H1 (cell line): ENCODE measurements around the gene ADO. TPM values are rescaled to one million over a fixed set of nuclear protein-coding genes. Genes with fewer than 3 reads are reported as not detected.

Experiments
- CTCF ChIA-PET: fragments of 300-600 bp; sonication (Branson Sonifier 250); formaldehyde crosslinking; loops from one replicate; lab custom pipeline; 2021; ENCODE audit not compliant: partially characterized antibody; lab: Charles Lee
- POLR2A ChIA-PET: fragments of 300-600 bp; sonication (Branson Sonifier 250); formaldehyde crosslinking; loops from one replicate; lab custom pipeline; 2021; ENCODE audit warnings: inconsistent platforms; ENCODE audit not compliant: partially characterized antibody; lab: Charles Lee
- DNase-seq, 2 experiments: peaks; one replicate each; pipeline versions ENCODE4 v3.0.0 to v3.0.0-alpha.2; 2010 to 2022; ENCODE audit warnings: low spot score in 2 of 2, low read depth in 1 of 2, mixed read lengths in 1 of 2
- FAIRE-seq: peaks from 2 replicates; lab custom pipeline; 2011; peaks lifted over from hg19 to GRCh38; lab: Jason Lieb, UNC
- H2AFZ ChIP-seq: 2 replicates; pipeline ENCODE4 v1.8.1; 2012; ENCODE audit warnings: low read length, inconsistent platforms
- H2AK5ac ChIP-seq: 2 replicates; pipeline ENCODE4 v1.6.1; 2013; ENCODE audit warnings: low read depth, low read length
- H2BK120ac ChIP-seq: replicated peaks from 2 replicates; pipeline ENCODE3; 2013; ENCODE audit warnings: low read depth, low read length, inconsistent platforms
- H2BK12ac ChIP-seq: 2 replicates; pipeline ENCODE4 v1.6.1; 2013; ENCODE audit warnings: low read depth, low read length
- H2BK15ac ChIP-seq: 2 replicates; pipeline ENCODE4 v1.6.1; 2013; ENCODE audit warnings: low read length
- H2BK20ac ChIP-seq: 2 replicates; pipeline ENCODE4 v1.6.1; 2013; ENCODE audit warnings: low read length
- H2BK5ac ChIP-seq: 2 replicates; pipeline ENCODE4 v1.6.1; 2013; ENCODE audit warnings: low read depth, low read length
- H3K14ac ChIP-seq: 2 replicates; pipeline ENCODE4 v1.6.1; 2013; ENCODE audit warnings: inconsistent platforms; ENCODE audit not compliant: insufficient read length
- H3K18ac ChIP-seq: 2 replicates; pipeline ENCODE4 v1.6.1; 2013; ENCODE audit warnings: low read length; ENCODE audit errors: extremely low read depth
- H3K23ac ChIP-seq: 2 replicates; pipeline ENCODE4 v1.6.1; 2013; ENCODE audit warnings: inconsistent platforms; ENCODE audit not compliant: insufficient read length
- H3K23me2 ChIP-seq: 2 replicates; pipeline ENCODE4 v1.6.1; 2013; ENCODE audit warnings: low read depth, low read length
- H3K27ac ChIP-seq: 2 replicates; pipeline ENCODE4 v1.6.1; 2011; ENCODE audit warnings: low read depth, low read length, inconsistent platforms
- H3K27me3 ChIP-seq, 4 experiments: replicated peaks in 1 of 4; 1 replicate in 1 of 4; 2 replicates in 3 of 4; pipeline versions ENCODE4 v1.6.1 to v1.8.1; 2011 to 2013; ENCODE audit warnings: low read length in 3 of 4, mild to moderate bottlenecking in 3 of 4, inconsistent platforms in 2 of 4, mixed read lengths in 2 of 4, moderate library complexity in 1 of 4; ENCODE audit not compliant: control insufficient read depth in 3 of 4, insufficient read depth in 3 of 4; ENCODE audit errors: extremely low read depth in 1 of 4
- H3K36me3 ChIP-seq, 4 experiments: 2 replicates each; pipeline versions ENCODE4 v1.6.1 to v1.8.1; 2011 to 2013; ENCODE audit warnings: mild to moderate bottlenecking in 4 of 4, low read length in 3 of 4, moderate library complexity in 2 of 4, control low read depth in 1 of 4, inconsistent platforms in 1 of 4; ENCODE audit not compliant: insufficient read depth in 4 of 4, control insufficient read depth in 2 of 4
- H3K4ac ChIP-seq: replicated peaks from 2 replicates; pipeline ENCODE3; 2013; ENCODE audit warnings: low read length, low read depth, mixed read lengths, inconsistent platforms; ENCODE audit not compliant: insufficient read length
- H3K4me1 ChIP-seq, 4 experiments: replicated peaks in 1 of 4; 1 replicate in 1 of 4; 2 replicates in 3 of 4; pipeline versions ENCODE4 v1.6.1 to v1.8.1; 2011 to 2013; ENCODE audit warnings: low read length in 3 of 4, inconsistent platforms in 2 of 4, mixed read lengths in 1 of 4; ENCODE audit not compliant: insufficient read depth in 4 of 4, control insufficient read depth in 3 of 4
- H3K4me2 ChIP-seq, 2 experiments: 2 replicates each; pipeline versions ENCODE4 v1.6.1 to v1.8.1; 2011 to 2013; ENCODE audit warnings: low read depth in 2 of 2, low read length in 2 of 2, control low read depth in 1 of 2, inconsistent platforms in 1 of 2, mild to moderate bottlenecking in 1 of 2; ENCODE audit not compliant: insufficient read depth in 1 of 2
- H3K4me3 ChIP-seq, 4 experiments: fragments of 200-600, 300-600 bp in 1 of 4; sonication (generic), shearing (Covaris generic), sonication (Bioruptor Twin) in 1 of 4; 2 replicates each; pipeline versions ENCODE4 v1.5.1 to v1.8.1; 2011 to 2016; ENCODE audit warnings: low read length in 4 of 4, low read depth in 3 of 4, control low read depth in 2 of 4, inconsistent platforms in 2 of 4, mild to moderate bottlenecking in 2 of 4, mixed read lengths in 1 of 4, moderate library complexity in 1 of 4; ENCODE audit not compliant: insufficient read depth in 2 of 4; ENCODE audit errors: extremely low read depth in 1 of 4
- H3K56ac ChIP-seq: replicated peaks from 2 replicates; pipeline ENCODE3; 2013; ENCODE audit warnings: low read depth, mild to moderate bottlenecking, mixed read lengths, low read length, inconsistent platforms; ENCODE audit not compliant: insufficient read length
- H3K79me1 ChIP-seq: 2 replicates; pipeline ENCODE4 v1.6.1; 2013; ENCODE audit warnings: low read depth, low read length, control low read depth
- H3K79me2 ChIP-seq, 2 experiments: 2 replicates each; pipeline versions ENCODE4 v1.6.1 to v1.8.1; 2012 to 2013; ENCODE audit warnings: low read length in 2 of 2, mild to moderate bottlenecking in 2 of 2, inconsistent platforms in 1 of 2; ENCODE audit not compliant: insufficient read depth in 2 of 2, control insufficient read depth in 1 of 2
- H3K9ac ChIP-seq, 4 experiments: replicated peaks in 1 of 4; 1 replicate in 1 of 4; 2 replicates in 3 of 4; pipeline versions ENCODE4 v1.6.1 to v1.8.1; 2011 to 2013; ENCODE audit warnings: low read depth in 3 of 4, low read length in 3 of 4, control low read depth in 2 of 4, mild to moderate bottlenecking in 2 of 4, moderate library complexity in 2 of 4, inconsistent platforms in 1 of 4; ENCODE audit errors: extremely low read depth in 1 of 4
- H3K9me3 ChIP-seq, 2 experiments: 2 replicates each; pipeline versions ENCODE4 v1.6.1 to v1.8.1; 2012 to 2013; ENCODE audit warnings: mild to moderate bottlenecking in 2 of 2, moderate library complexity in 2 of 2, control low read depth in 1 of 2, inconsistent platforms in 1 of 2, low read depth in 1 of 2, low read length in 1 of 2, mixed read lengths in 1 of 2; ENCODE audit not compliant: insufficient read depth in 2 of 2
- H4K20me1 ChIP-seq, 2 experiments: replicated peaks in 1 of 2; 2 replicates each; pipeline versions ENCODE3 to v1.8.1; 2011 to 2013; ENCODE audit warnings: inconsistent platforms in 2 of 2, low read length in 2 of 2, mild to moderate bottlenecking in 1 of 2; ENCODE audit not compliant: insufficient read depth in 2 of 2, control insufficient read depth in 1 of 2
- H4K5ac ChIP-seq: 2 replicates; pipeline ENCODE4 v1.6.1; 2013; ENCODE audit warnings: low read length, low read depth, mixed read lengths, inconsistent platforms; ENCODE audit not compliant: insufficient read length
- H4K8ac ChIP-seq: 2 replicates; pipeline ENCODE4 v1.8.0; 2013; ENCODE audit warnings: mild to moderate bottlenecking, moderate library complexity, low read length, inconsistent platforms; ENCODE audit not compliant: insufficient read depth; ENCODE audit errors: extremely low read depth
- H4K91ac ChIP-seq: replicated peaks from 2 replicates; pipeline ENCODE3; 2013; ENCODE audit warnings: low read length, mixed read lengths, inconsistent platforms; ENCODE audit not compliant: insufficient read length
- ASH2L ChIP-seq: fragments of 200-600, 300-600 bp; sonication (generic); IDR thresholded peaks from one replicate; pipeline ENCODE4 v1.7.1; 2017; ENCODE audit warnings: low read length
- E2F6 ChIP-seq: IDR thresholded peaks from 2 replicates; pipeline ENCODE4 v1.6.1; 2012; ENCODE audit warnings: inconsistent platforms
- EP300 ChIP-seq, 2 experiments: IDR thresholded peaks; 1 replicate in 1 of 2; 2 replicates in 1 of 2; pipeline ENCODE4 v1.6.1; 2011 to 2012; ENCODE audit warnings: low read depth in 2 of 2, low read length in 2 of 2, mild to moderate bottlenecking in 2 of 2, borderline replicate concordance in 1 of 2, inconsistent platforms in 1 of 2, moderate library complexity in 1 of 2
- GABPA ChIP-seq: IDR thresholded peaks from 2 replicates; pipeline ENCODE4 v1.6.1; 2011; ENCODE audit warnings: mild to moderate bottlenecking, low read length, moderate library complexity, borderline replicate concordance; ENCODE audit not compliant: insufficient read depth
- HDAC2 ChIP-seq, 2 experiments: fragments of 300-600 bp in 1 of 2; sonication (generic) in 1 of 2; IDR thresholded peaks; 2 replicates each; pipeline ENCODE4 v1.6.1; 2011 to 2012; ENCODE audit warnings: low read depth in 2 of 2, low read length in 2 of 2, mild to moderate bottlenecking in 2 of 2, moderate library complexity in 2 of 2, borderline replicate concordance in 1 of 2, inconsistent platforms in 1 of 2
- KDM1A ChIP-seq: fragments of 200-600, 300-600 bp; sonication (generic); IDR thresholded peaks from 2 replicates; pipeline ENCODE4 v1.7.1; 2016; ENCODE audit warnings: mild to moderate bottlenecking, low read length, borderline replicate concordance
- SAP30 ChIP-seq: fragments of 300-600 bp; sonication (generic); IDR thresholded peaks from 2 replicates; pipeline ENCODE4 v1.7.1; 2012; ENCODE audit warnings: low read length, moderate library complexity, mild to moderate bottlenecking, inconsistent platforms; ENCODE audit not compliant: insufficient read depth, insufficient replicate concordance
- SIN3A ChIP-seq, 2 experiments: IDR thresholded peaks in 1 of 2; conservative IDR thresholded peaks in 1 of 2; 2 replicates each; pipeline ENCODE4 v1.6.1; 2011 to 2012; ENCODE audit warnings: low read length in 2 of 2, improper control_type of control experiment in 1 of 2, low read depth in 1 of 2, mild to moderate bottlenecking in 1 of 2
- SP1 ChIP-seq: IDR thresholded peaks from 2 replicates; pipeline ENCODE4 v1.6.1; 2011; ENCODE audit warnings: low read depth, low read length
- SP2 ChIP-seq: IDR thresholded peaks from 2 replicates; pipeline ENCODE4 v1.6.1; 2012; ENCODE audit warnings: mild to moderate bottlenecking, low read length, inconsistent platforms
- WGBS, 2 experiments: shearing (Covaris generic) in 1 of 2; methylation state at CpG; one replicate each; pipeline versions ENCODE4 v1.1.6 to v1.1.7; 2013 to 2015; ENCODE audit warnings: low lambda C conversion rate in 2 of 2, mixed read lengths in 2 of 2, inconsistent platforms in 1 of 2, low coverage in 1 of 2, missing lambda C conversion rate in 1 of 2; ENCODE audit not compliant: insufficient replicate concordance in 2 of 2, insufficient coverage in 1 of 2, insufficient read length in 1 of 2; ENCODE audit errors: extremely low coverage in 1 of 2, missing lambda C conversion rate in 1 of 2; 5-methylcytosine and 5-hydroxymethylcytosine counted together
- polyA plus RNA-seq, 7 experiments: library from polyadenylated mRNA; depleted of rRNA in 3 of 7; stranded (reverse) in 5 of 7; unstranded in 2 of 7; fragments of >200 nt in 5 of 7; fragments of 200-250 nt in 2 of 7; gene quantifications; 1 replicate in 5 of 7; 2 replicates in 1 of 7; 4 replicates in 1 of 7; pipeline versions ENCODE4 v1.2.1 to v1.2.3, GENCODE V29; 2011 to 2013; ENCODE audit warnings: missing spikeins in 2 of 7, mixed read lengths in 2 of 7
- total RNA-seq: library from RNA; stranded (reverse); fragmentation: NEBNext Ultra II Directional; extraction: Animal tissue kit (Norgen Biotek cat#: 25700); gene quantifications from 2 replicates; pipeline ENCODE4 v1.2.1, GENCODE V29; 2021

Gene ADO
- total and polyA plus RNA-seq, 2 of the 8 experiments (the other 6 are each of a cell fraction or from before 2014, with no cell fraction given): 18.7 to 27.9 TPM

- H3K4me2 ChIP-seq: no peak overlapping the region
- H3K18ac ChIP-seq: no peak overlapping the region
- no peak overlapping the region for H2BK5ac ChIP-seq
- no peak overlapping the region for H4K91ac ChIP-seq
- H3K4me1 ChIP-seq: no peaks in the 10 kb centered on the region
- no peak overlapping the region for H2BK120ac ChIP-seq
- H3K23ac ChIP-seq: no peak overlapping the region
- POLR2A ChIA-PET: interaction anchor here (0.6 kb wide), 1 partner anchor 545 kb away, joined by 3 read pairs; no protein-coding TSS in a partner anchor
- no peak overlapping the region for H3K56ac ChIP-seq
- no peak overlapping the region for H2AFZ ChIP-seq
- DNase-seq (no peak), FAIRE-seq (no peak)
- H4K20me1 ChIP-seq: no peaks in the 10 kb centered on the region
- no peaks in the 10 kb centered on the region for H3K9me3 ChIP-seq
- H3K4me3 ChIP-seq: no peak overlapping the region
- no peaks in the 10 kb centered on the region for H3K36me3 ChIP-seq
- CTCF ChIA-PET: interaction anchor here (0.8 to 0.9 kb wide), 2 partner anchors 17 to 330 kb away, joined by 3 read pairs; no protein-coding TSS in a partner anchor
- H3K27ac ChIP-seq: no peak overlapping the region
- H3K23me2 ChIP-seq: no peaks in the 10 kb centered on the region
- no peak overlapping the region for H2BK12ac ChIP-seq
- no peak overlapping the region for H2BK15ac ChIP-seq
- WGBS, 2 experiments: 82% methylated on average over 1 of the region's 1 CpG; no CpG with 5 or more reads in 1 of the 2 experiments
- H2BK20ac ChIP-seq: no peak overlapping the region
- no peak overlapping the region for H3K14ac ChIP-seq
- H2AK5ac ChIP-seq: no peak overlapping the region
- H3K27me3 ChIP-seq: no peaks in the 10 kb centered on the region
- H4K5ac ChIP-seq: no peak overlapping the region
- H3K79me1 ChIP-seq: no peaks in the 10 kb centered on the region
- H3K79me2 ChIP-seq: no peaks in the 10 kb centered on the region
- no peak overlapping the region for H4K8ac ChIP-seq
- H3K4ac ChIP-seq: no peak overlapping the region
- no peak overlapping the region for H3K9ac ChIP-seq
- TF ChIP-seq SAP30 (no peak), HDAC2 (IDR thresholded peaks at IDR 0.05; ENCODE audit: borderline replicate concordance in 1 of 2, low read depth in 2 of 2, low read length in 2 of 2) (no peak), SIN3A (conservative IDR thresholded peaks at IDR 0.05 in 1 of 2, IDR thresholded peaks at IDR 0.05 in 1 of 2; ENCODE audit: low read depth in 1 of 2, low read length in 2 of 2) (no peak), SP1 (no peak), EP300 (IDR thresholded peaks at IDR 0.05; ENCODE audit: borderline replicate concordance in 1 of 2, low read depth in 2 of 2, low read length in 2 of 2) (no peak), E2F6 (no peak), GABPA (no peak), KDM1A (no peak), ASH2L (no peak), SP2 (no peak)
Observed at GRCh38 chr10:62826273-62826672, 21.8 kb downstream of the ADO start.
